Astrocyte (in vitro differentiated cells and primary cell): Measurements from ENCODE around the gene KLHL22. TPM values are rescaled to one million over a fixed set of nuclear protein-coding genes. Genes with fewer than 3 reads are reported as not detected.

Experiments used
- DNase-seq: peaks from one replicate; pipeline ENCODE4 v3.0.0-alpha.2; 2010; ENCODE audit warnings: low read depth
- FAIRE-seq: peaks from 2 replicates; lab custom pipeline; 2011; peaks lifted over from hg19 to GRCh38; lab: Jason Lieb, UNC
- H2AFZ ChIP-seq: 2 replicates; pipeline ENCODE4 v1.6.0; 2012; ENCODE audit warnings: low read depth, low read length, inconsistent platforms
- H3K27ac ChIP-seq: 2 replicates; pipeline ENCODE4 v1.5.1; 2011; ENCODE audit warnings: low read depth, low read length, inconsistent platforms
- H3K27me3 ChIP-seq: 2 replicates; pipeline ENCODE4 v1.6.0; 2011; ENCODE audit warnings: low read length, inconsistent platforms; ENCODE audit not compliant: insufficient read depth
- H3K36me3 ChIP-seq: 2 replicates; pipeline ENCODE4 v1.5.1; 2011; ENCODE audit warnings: low read length, inconsistent platforms; ENCODE audit not compliant: insufficient read depth
- H3K4me1 ChIP-seq: 2 replicates; pipeline ENCODE4 v1.5.1; 2011; ENCODE audit warnings: low read length, inconsistent platforms; ENCODE audit not compliant: insufficient read depth
- H3K4me2 ChIP-seq: 2 replicates; pipeline ENCODE4 v1.6.0; 2012; ENCODE audit warnings: low read length, inconsistent platforms
- H3K4me3 ChIP-seq: 2 replicates; pipeline ENCODE4 v1.5.1; 2011; ENCODE audit warnings: low read depth, mild to moderate bottlenecking, low read length, inconsistent platforms; ENCODE audit not compliant: insufficient read depth
- H3K79me2 ChIP-seq: 2 replicates; pipeline ENCODE4 v1.6.0; 2012; ENCODE audit warnings: mild to moderate bottlenecking, low read length, inconsistent platforms; ENCODE audit not compliant: insufficient read depth
- H3K9ac ChIP-seq: 2 replicates; pipeline ENCODE4 v1.6.0; 2012; ENCODE audit warnings: mild to moderate bottlenecking, low read length, inconsistent platforms
- H3K9me3 ChIP-seq: 2 replicates; pipeline ENCODE4 v1.5.1; 2012; ENCODE audit warnings: low read depth, mild to moderate bottlenecking, low read length, inconsistent platforms; ENCODE audit not compliant: insufficient read depth
- H4K20me1 ChIP-seq: 2 replicates; pipeline ENCODE4 v1.6.0; 2012; ENCODE audit warnings: low read length, inconsistent platforms; ENCODE audit not compliant: insufficient read depth
- H3K27ac Mint-ChIP-seq: one replicate; pipeline ENCODE4 v1.8.0; 2021; ENCODE audit warnings: mild to moderate bottlenecking, mixed read lengths; ENCODE audit not compliant: unreplicated experiment
- H3K27me3 Mint-ChIP-seq: one replicate; pipeline ENCODE4 v1.8.0; 2021; ENCODE audit warnings: low read depth, mixed read lengths; ENCODE audit not compliant: unreplicated experiment
- H3K36me3 Mint-ChIP-seq: one replicate; pipeline ENCODE4 v1.8.0; 2021; ENCODE audit warnings: low read depth, mixed read lengths; ENCODE audit not compliant: unreplicated experiment
- H3K4me1 Mint-ChIP-seq: one replicate; pipeline ENCODE4 v1.8.0; 2021; ENCODE audit warnings: low read depth, mixed read lengths; ENCODE audit not compliant: unreplicated experiment
- H3K4me3 Mint-ChIP-seq: one replicate; pipeline ENCODE4 v1.8.0; 2021; ENCODE audit warnings: mild to moderate bottlenecking, moderate library complexity, mixed read lengths; ENCODE audit not compliant: unreplicated experiment
- H3K9me3 Mint-ChIP-seq: one replicate; pipeline ENCODE4 v1.8.0; 2021; ENCODE audit warnings: mild to moderate bottlenecking, mixed read lengths; ENCODE audit not compliant: unreplicated experiment
- EZH2 ChIP-seq: IDR thresholded peaks from 2 replicates; pipeline ENCODE4 v1.6.1; 2012; ENCODE audit warnings: mild to moderate bottlenecking, low read length, inconsistent platforms; ENCODE audit not compliant: insufficient read depth
- total RNA-seq: library from RNA; stranded (reverse); gene quantifications from 2 replicates; pipeline ENCODE4 v1.2.1, GENCODE V29; 2021
- TF ChIP-seq, protein P1 (sequence below): IDR thresholded peaks from 2 replicates; pipeline ENCODE4 v1.5.1; 2011; ENCODE audit warnings: low read depth, mild to moderate bottlenecking, inconsistent platforms, low read length, moderate library complexity; ENCODE audit not compliant: insufficient read depth

The KLHL22 gene
- total RNA-seq, 1 donor from 2014 or later: 14.0 TPM

DNA sequence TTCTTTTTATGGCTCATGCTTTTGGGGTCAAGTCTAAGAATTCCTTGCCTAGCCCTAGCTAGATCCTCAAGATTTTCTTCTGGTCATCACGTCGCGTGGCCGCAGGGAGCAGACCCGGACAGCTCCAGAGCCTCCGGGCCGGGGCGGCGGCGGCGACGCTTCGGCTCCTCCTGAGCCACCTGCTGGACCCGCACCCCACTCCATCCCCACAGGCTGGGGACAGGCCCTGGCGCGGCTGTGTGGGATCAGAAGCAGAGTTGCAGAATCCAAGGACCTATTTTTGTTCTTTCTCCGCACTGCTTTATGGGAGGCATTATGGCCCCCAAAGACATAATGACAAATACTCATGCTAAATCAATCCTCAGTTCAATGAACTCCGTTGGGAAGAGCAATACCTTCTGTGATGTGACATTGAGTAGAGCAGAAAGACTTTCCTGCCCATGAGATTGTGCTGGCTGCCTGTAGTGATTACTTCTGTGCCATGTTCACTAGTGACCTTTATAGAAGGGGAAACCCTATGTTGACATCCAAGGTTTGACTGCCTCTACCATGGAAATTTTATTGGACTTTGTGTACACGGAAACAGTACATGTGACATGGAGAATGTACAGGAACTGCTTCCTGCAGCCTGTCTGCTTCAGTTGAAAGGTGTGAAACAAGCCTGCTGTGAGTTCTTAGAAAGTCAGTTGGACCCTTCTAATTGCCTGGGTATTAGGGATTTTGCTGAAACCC is 45.6 kb downstream of the KLHL22 start:
- no peaks in the 10 kb centered on the region for H3K9me3 Mint-ChIP-seq
- no peak overlapping the region for H3K4me3 Mint-ChIP-seq
- FAIRE-seq (no peak), DNase-seq (no peak)
- no peak for TF ChIP-seq EZH2
- TF ChIP-seq, protein P1, sequence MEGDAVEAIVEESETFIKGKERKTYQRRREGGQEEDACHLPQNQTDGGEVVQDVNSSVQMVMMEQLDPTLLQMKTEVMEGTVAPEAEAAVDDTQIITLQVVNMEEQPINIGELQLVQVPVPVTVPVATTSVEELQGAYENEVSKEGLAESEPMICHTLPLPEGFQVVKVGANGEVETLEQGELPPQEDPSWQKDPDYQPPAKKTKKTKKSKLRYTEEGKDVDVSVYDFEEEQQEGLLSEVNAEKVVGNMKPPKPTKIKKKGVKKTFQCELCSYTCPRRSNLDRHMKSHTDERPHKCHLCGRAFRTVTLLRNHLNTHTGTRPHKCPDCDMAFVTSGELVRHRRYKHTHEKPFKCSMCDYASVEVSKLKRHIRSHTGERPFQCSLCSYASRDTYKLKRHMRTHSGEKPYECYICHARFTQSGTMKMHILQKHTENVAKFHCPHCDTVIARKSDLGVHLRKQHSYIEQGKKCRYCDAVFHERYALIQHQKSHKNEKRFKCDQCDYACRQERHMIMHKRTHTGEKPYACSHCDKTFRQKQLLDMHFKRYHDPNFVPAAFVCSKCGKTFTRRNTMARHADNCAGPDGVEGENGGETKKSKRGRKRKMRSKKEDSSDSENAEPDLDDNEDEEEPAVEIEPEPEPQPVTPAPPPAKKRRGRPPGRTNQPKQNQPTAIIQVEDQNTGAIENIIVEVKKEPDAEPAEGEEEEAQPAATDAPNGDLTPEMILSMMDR: no peak
- no peak overlapping the region for H3K9ac ChIP-seq
- H3K9me3 ChIP-seq: no peaks in the 10 kb centered on the region
- no peaks in the 10 kb centered on the region for H3K27me3 ChIP-seq
- H3K36me3 ChIP-seq: peaks cover 3% of the 10 kb centered on the region
- H3K4me3 ChIP-seq: no peak overlapping the region
- no peak overlapping the region for H2AFZ ChIP-seq
- no peaks in the 10 kb centered on the region for H3K79me2 ChIP-seq
- H3K4me1 ChIP-seq: no peaks in the 10 kb centered on the region
- H3K27me3 Mint-ChIP-seq: peaks cover 8% of the 10 kb centered on the region
- H3K4me1 Mint-ChIP-seq: no peaks in the 10 kb centered on the region
- H3K4me2 ChIP-seq: no peak overlapping the region
- H4K20me1 ChIP-seq: no peaks in the 10 kb centered on the region
- H3K36me3 Mint-ChIP-seq: peaks cover 23% of the 10 kb centered on the region
- no peak overlapping the region for H3K27ac ChIP-seq
- H3K27ac Mint-ChIP-seq: no peak overlapping the region

DNA sequence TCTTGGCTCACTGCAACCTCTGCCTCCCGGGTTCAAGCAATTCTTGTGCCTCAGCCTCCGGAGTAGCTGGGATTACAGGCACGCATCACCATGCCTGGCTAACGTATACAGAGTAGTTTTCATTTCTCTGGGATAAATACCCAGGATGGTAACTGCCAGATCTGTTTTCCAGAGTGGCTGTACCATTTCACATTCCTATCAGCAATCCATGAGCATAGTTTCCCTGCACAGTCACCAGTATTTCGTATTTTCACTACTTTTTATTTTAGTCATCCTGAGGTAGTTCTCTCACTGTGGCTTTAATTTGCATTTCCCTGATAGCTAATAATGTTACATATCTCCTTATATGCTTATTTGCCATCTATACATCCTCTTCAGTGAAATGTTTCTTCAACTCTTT is 47.0 kb downstream of the KLHL22 start:
- FAIRE-seq: no peak
- Mint-ChIP-seq H3K4me1 (no peaks in the 10 kb centered on the region), H3K27ac (peak overlapping the region; percentile 18), H3K36me3 (peaks cover 28% of the 10 kb centered on the region), H3K9me3 (no peaks in the 10 kb centered on the region), H3K4me3 (no peak overlapping the region), H3K27me3 (peaks cover 8% of the 10 kb centered on the region)
- Histone ChIP-seq H3K36me3 (peaks cover 3% of the 10 kb centered on the region), H3K9ac (no peak overlapping the region), H3K4me1 (no peaks in the 10 kb centered on the region), H4K20me1 (no peaks in the 10 kb centered on the region), H3K4me2 (no peak overlapping the region), H2AFZ (no peak overlapping the region), H3K27ac (no peak overlapping the region), H3K79me2 (no peaks in the 10 kb centered on the region), H3K4me3 (no peak overlapping the region), H3K9me3 (no peaks in the 10 kb centered on the region), H3K27me3 (no peaks in the 10 kb centered on the region)
- no peak for DNase-seq
- no peak for TF ChIP-seq EZH2
- TF ChIP-seq, protein P1: no peak

DNA sequence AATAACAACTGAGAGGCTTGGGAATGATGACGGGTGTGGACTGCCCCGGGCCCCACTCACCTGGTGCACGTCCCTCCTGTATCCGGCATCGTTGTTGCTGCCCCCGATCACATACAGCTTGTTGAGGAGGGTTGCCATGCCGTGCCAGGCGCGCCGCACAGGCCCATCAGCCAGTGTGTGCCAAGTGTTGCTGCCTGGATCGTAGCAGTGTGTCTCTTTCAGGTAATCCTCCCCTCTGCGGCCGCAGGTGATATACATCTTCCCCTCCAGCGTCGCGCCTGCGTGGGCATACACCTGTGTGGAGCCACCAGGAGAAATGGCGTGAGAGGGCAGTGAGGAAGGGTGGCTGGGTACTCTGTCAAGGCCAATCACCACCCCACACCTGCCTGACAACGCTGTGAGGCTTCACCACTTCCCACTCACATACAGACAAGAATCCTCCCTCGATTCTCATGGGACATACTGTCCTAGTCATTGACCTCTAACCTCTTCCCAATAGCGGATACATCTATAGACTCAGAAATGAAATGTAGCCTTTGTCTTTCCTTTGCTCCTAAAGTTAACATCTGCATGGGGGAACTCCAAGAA is 49.1 kb downstream of the KLHL22 start:
- DNase-seq: no peak
- no peaks in the 10 kb centered on the region for H3K9me3 Mint-ChIP-seq
- H3K4me3 Mint-ChIP-seq: no peak overlapping the region

More for the DNA sequence above, 49.1 kb downstream of the KLHL22 start:
- Histone ChIP-seq H3K4me3 (no peak overlapping the region), H3K4me1 (no peaks in the 10 kb centered on the region), H3K4me2 (no peak overlapping the region), H3K9ac (no peak overlapping the region), H3K27ac (no peak overlapping the region), H3K9me3 (no peaks in the 10 kb centered on the region), H2AFZ (no peak overlapping the region), H3K79me2 (no peaks in the 10 kb centered on the region), H3K36me3 (peaks cover 3% of the 10 kb centered on the region), H4K20me1 (no peaks in the 10 kb centered on the region), H3K27me3 (no peaks in the 10 kb centered on the region)
- Mint-ChIP-seq H3K4me1 (no peaks in the 10 kb centered on the region), H3K27ac (no peak overlapping the region), H3K27me3 (peaks cover 8% of the 10 kb centered on the region), H3K36me3 (peaks cover 26% of the 10 kb centered on the region)
- no peak for FAIRE-seq
- no peak for TF ChIP-seq EZH2
- TF ChIP-seq, protein P1: no peak
